Fibroblast of pulmonary artery (primary cell): ENCODE results near the gene KAT5.
A peak's percentile ranks its signal among the peaks of the same experiment; 100 is the strongest.

Experiments used
- DNase-seq: peaks from one replicate; pipeline ENCODE4 v3.0.0-alpha.2; 2010; ENCODE audit warnings: low read depth
- H3K4me3 ChIP-seq: replicated peaks from 2 replicates; pipeline ENCODE4 v1.5.1; 2011; ENCODE audit warnings: low read depth, mild to moderate bottlenecking, control low read depth, low read length, moderate library complexity
- TF ChIP-seq, protein P1 (sequence below): IDR thresholded peaks from 2 replicates; pipeline ENCODE4 v1.5.1; 2011; ENCODE audit warnings: mild to moderate bottlenecking, control low read depth, low read length, inconsistent platforms; ENCODE audit errors: missing control alignments

Gene KAT5

DNA sequence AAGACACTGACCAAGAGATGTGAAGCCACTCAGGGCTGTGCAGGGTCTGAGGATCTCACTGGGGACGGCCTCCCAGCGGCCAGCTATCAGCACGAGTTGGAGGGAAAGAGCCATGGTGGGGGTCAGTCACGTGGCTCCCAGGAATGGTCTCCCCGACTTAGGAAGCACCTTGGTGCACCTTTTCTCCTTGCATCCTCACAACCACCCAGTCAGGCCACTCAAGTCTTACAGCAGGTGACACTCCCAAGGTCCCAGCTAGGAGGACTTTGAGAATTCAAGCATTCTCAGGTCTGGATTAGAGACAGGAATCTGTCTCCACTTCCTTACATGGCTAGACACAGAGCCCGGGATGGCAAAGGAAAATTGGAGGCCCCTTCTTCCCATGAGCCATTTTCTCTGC lies 5.9 kb downstream of the KAT5 start:
- no peak for DNase-seq
- TF ChIP-seq, protein P1, sequence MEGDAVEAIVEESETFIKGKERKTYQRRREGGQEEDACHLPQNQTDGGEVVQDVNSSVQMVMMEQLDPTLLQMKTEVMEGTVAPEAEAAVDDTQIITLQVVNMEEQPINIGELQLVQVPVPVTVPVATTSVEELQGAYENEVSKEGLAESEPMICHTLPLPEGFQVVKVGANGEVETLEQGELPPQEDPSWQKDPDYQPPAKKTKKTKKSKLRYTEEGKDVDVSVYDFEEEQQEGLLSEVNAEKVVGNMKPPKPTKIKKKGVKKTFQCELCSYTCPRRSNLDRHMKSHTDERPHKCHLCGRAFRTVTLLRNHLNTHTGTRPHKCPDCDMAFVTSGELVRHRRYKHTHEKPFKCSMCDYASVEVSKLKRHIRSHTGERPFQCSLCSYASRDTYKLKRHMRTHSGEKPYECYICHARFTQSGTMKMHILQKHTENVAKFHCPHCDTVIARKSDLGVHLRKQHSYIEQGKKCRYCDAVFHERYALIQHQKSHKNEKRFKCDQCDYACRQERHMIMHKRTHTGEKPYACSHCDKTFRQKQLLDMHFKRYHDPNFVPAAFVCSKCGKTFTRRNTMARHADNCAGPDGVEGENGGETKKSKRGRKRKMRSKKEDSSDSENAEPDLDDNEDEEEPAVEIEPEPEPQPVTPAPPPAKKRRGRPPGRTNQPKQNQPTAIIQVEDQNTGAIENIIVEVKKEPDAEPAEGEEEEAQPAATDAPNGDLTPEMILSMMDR: no peak
- no peak overlapping the region for H3K4me3 ChIP-seq

DNA sequence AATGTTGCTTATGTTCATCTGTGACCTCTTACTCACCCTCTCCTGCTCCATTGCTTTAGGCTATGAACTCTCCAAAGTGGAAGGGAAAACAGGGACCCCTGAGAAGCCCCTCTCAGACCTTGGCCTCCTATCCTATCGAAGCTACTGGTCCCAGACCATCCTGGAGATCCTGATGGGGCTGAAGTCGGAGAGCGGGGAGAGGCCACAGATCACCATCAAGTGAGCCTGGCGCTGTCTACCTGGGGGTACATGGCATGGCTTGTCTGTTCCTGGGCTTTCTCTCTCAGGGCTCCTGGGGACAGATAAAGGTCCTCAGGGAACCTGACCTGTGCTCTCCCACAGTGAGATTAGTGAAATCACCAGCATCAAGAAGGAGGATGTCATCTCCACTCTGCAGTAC lies 6.5 kb downstream of the KAT5 start:
- DNase-seq: no peak
- H3K4me3 ChIP-seq: no peak overlapping the region
- TF ChIP-seq, protein P1: no peak

DNA sequence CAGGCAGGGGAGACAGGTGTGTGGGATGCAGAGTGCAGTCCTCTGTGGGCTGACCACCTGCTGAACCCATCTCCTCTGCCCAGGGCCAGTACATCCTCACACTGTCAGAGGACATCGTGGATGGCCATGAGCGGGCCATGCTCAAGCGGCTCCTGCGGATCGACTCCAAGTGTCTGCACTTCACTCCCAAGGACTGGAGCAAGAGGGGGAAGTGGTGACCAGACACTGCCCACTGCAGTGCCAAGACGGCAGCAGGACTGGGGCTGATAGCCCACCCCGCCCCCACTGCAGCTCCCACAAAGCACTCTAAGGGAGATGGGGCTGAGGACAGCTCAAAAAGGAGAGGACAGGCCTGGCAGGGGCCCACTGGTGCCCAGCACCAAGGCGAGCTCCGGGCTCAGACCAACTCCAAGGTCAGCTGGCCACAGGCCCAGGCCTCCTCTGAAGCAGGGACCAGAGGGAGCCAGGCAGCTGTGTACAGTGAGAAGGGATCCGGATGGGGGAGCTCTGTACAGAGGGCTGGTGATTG lies 7.0 kb downstream of the KAT5 start:
- TF ChIP-seq, protein P1: no peak
- peak overlapping the region; percentile 85 for H3K4me3 ChIP-seq
- DNase-seq: peak; percentile 29

DNA sequence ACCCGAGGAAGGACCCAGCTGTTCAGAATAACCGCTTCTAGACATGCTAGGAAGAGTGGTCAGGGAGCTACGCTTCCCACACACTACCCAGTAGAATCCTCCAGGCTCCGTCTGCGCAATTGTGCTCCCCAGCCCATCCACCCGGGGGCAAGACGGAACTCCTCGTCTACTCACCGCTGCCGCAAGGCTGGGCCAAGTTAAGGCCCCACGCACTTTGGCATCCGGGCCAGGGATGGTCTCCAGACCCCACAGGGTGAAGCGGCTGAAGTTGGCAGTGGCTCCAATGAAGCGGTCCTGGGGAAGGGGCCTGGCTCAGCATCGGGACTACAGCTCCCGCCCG lies 7.8 kb downstream of the KAT5 start:
- TF ChIP-seq, protein P1: peak; percentile 9
- DNase-seq: peak; percentile 48

DNA sequence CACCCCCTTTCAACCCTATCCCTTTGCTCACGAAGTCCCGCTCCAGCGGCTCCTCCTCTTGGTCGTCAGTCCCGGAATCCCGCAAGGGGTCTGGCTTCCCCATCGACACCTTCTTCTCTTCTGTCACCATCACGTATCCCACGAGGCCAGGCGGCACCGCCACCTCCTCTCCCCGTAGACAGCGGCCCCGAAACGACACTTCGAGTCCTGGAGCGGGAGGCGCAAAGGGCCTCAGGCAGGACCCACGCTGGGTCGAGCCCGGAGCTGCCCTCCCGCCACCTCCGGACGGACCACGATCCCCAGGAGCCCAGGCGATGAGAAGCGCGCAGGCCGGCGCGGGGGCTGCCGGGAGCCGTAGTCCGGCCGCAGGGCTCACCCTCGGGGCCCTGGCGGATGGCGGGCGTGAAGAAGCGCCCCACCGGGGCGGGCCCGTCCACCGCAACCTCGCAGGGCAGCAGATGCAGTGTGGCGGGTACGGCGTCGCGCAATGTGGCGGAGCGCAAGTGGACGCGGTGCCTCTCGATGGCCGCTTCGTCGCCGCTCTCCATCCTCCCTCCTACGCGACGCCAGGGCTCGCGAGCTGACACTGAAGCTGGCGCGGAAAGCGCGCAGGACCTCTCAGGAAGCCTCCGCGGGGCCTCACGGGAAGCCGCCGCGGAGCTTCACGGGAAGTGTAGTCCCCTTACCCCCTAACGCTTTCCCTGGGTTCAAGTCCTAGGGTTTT lies 8.3 kb downstream of the KAT5 start, which contains the start of gene RNASEH2C:
RNASEH2C (minus strand) TSS at position 588 of the 724 bp plus-strand sequence; CDS start at position 548, 40 bp downstream.
- DNase-seq: peak; percentile 84
- TF ChIP-seq, protein P1: no peak
- peak within 1 kb of the TSS; percentile 85 for H3K4me3 ChIP-seq

More for the DNA sequence above, 7.8 kb downstream of the KAT5 start:
- peak overlapping the region; percentile 85 for H3K4me3 ChIP-seq

DNA sequence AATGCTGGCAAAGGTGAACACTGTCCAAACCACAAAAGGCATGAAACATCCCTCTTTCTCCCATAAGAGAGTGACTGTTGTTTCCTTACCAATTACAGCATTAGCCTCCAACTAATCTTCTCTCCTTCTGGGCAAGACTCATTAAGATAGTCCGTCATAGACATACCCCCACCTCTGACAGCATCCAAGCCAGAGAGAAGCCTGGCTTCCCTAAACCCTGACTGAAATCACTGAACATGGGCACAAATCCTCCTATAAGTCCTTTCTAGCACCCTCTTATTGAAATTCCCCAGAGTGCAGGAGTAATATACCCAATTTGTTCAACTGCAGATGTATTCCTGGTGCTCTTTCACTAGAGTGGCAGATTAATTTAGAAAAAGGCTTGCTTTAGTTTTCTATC lies 10.2 kb downstream of the KAT5 start:
- no peak overlapping the region for H3K4me3 ChIP-seq
- DNase-seq: no peak
- TF ChIP-seq, protein P1: no peak

DNA sequence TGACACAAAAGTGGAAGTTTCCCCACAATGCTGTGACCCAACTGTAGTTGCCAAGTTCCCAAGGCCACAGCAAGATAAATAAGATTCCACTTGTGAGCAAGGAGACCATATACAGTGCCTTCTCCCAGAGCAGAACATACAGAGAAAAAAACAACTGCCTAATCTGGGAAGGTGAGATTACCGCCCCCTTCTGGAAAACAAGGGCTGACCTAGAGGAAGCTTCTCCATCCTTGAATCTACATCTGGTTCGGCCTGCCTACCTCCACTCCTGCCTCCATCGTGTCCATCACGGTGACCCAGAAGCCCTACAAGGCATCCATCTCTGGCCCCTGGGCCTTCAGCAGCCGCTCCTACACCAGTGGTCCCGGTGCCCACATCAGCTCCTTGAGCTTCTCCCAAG lies 14.6 kb downstream of the KAT5 start:
- H3K4me3 ChIP-seq: no peak overlapping the region
- TF ChIP-seq, protein P1: peak; percentile 18
- DNase-seq: no peak
